WTC11 (cell line): ENCODE measurements around the gene NYAP1. TPM values are rescaled to one million over a fixed set of nuclear protein-coding genes. Genes with fewer than 3 reads are reported as not detected.

Experiments used
- ATAC-seq: fragments of 200-7000 bp; cut with Tn5 transposase; 2 replicates; pipeline ENCODE4 v1.10.0; 2021; ENCODE audit warnings: mild to moderate bottlenecking, moderate library complexity
- CTCF ChIA-PET: fragments of 300-600 bp; sonication (Branson Sonifier 250); formaldehyde crosslinking; loops from one replicate; lab custom pipeline; 2021; ENCODE audit warnings: antibody characterized with exemption; lab: Charles Lee
- POLR2A ChIA-PET: fragments of 350-600 bp; sonication (Branson Sonifier 250); formaldehyde crosslinking; loops from one replicate; lab custom pipeline; 2021; ENCODE audit warnings: antibody characterized with exemption; lab: Charles Lee
- DNase-seq: peaks from one replicate; pipeline ENCODE4 v3.0.0; 2021; ENCODE audit warnings: low spot score
- H3K27ac Mint-ChIP-seq: 2 replicates; pipeline ENCODE4 v1.8.0; 2021; ENCODE audit warnings: mixed read lengths
- H3K27me3 Mint-ChIP-seq: 2 replicates; pipeline ENCODE4 v1.8.0; 2021; ENCODE audit warnings: low read depth, mild to moderate bottlenecking, moderate library complexity, mixed read lengths
- H3K36me3 Mint-ChIP-seq: 2 replicates; pipeline ENCODE4 v1.8.0; 2021; ENCODE audit warnings: mixed read lengths
- H3K4me1 Mint-ChIP-seq: 2 replicates; pipeline ENCODE4 v1.8.0; 2022; ENCODE audit warnings: mixed read lengths
- H3K4me3 Mint-ChIP-seq: 2 replicates; pipeline ENCODE4 v1.8.0; 2021; ENCODE audit warnings: mild to moderate bottlenecking, moderate library complexity, mixed read lengths
- H3K9me3 Mint-ChIP-seq: 2 replicates; pipeline ENCODE4 v1.8.0; 2021; ENCODE audit warnings: mixed read lengths
- ARID4B ChIP-seq: sonication (generic); formaldehyde crosslinking; IDR thresholded peaks from 2 replicates; pipeline ENCODE4 v1.8.0; 2023; ENCODE audit warnings: missing genetic modification reagents, mild to moderate bottlenecking, borderline replicate concordance
- ATF3 ChIP-seq: sonication (generic); formaldehyde crosslinking; conservative IDR thresholded peaks from 2 replicates; pipeline ENCODE4 v1.8.1; 2022; ENCODE audit warnings: mild to moderate bottlenecking, missing genetic modification reagents
- CREB1 ChIP-seq: sonication (generic); formaldehyde crosslinking; IDR thresholded peaks from 2 replicates; pipeline ENCODE4 v1.8.0; 2023; ENCODE audit warnings: mild to moderate bottlenecking, missing genetic modification reagents
- FOXJ3 ChIP-seq: sonication (generic); formaldehyde crosslinking; IDR thresholded peaks from 2 replicates; pipeline ENCODE4 v1.9.0; 2021; ENCODE audit warnings: missing genetic modification reagents, mild to moderate bottlenecking, borderline replicate concordance
- FOXP1 ChIP-seq: sonication (generic); formaldehyde crosslinking; IDR thresholded peaks from 2 replicates; pipeline ENCODE4 v1.8.0; 2022; ENCODE audit warnings: missing genetic modification reagents, mild to moderate bottlenecking, moderate library complexity, borderline replicate concordance
- GABPB1 ChIP-seq: sonication (generic); formaldehyde crosslinking; IDR thresholded peaks from 2 replicates; pipeline ENCODE4 v1.8.1; 2023; ENCODE audit warnings: mild to moderate bottlenecking, missing genetic modification reagents
- GRHL2 ChIP-seq: fragments of 250-450 bp; sonication (Bioruptor Pico); IDR thresholded peaks from 2 replicates; pipeline ENCODE4 v1.8.0; 2022; ENCODE audit warnings: mild to moderate bottlenecking, moderate library complexity; ENCODE audit not compliant: insufficient replicate concordance, severe bottlenecking
- HMGA2 ChIP-seq: fragments of 250-450 bp; sonication (Bioruptor Pico); IDR thresholded peaks from 2 replicates; pipeline ENCODE4 v1.4.0; 2021; ENCODE audit warnings: mild to moderate bottlenecking, moderate library complexity
- HMGXB4 ChIP-seq: sonication (generic); formaldehyde crosslinking; IDR thresholded peaks from 2 replicates; pipeline ENCODE4 v1.8.1; 2023; ENCODE audit warnings: mild to moderate bottlenecking, moderate library complexity, missing genetic modification reagents
- JAZF1 ChIP-seq: fragments of 250-450 bp; sonication (Bioruptor Pico); IDR thresholded peaks from 2 replicates; pipeline ENCODE4 v1.9.0; 2021; ENCODE audit warnings: moderate library complexity, mild to moderate bottlenecking, inconsistent platforms
- JUN ChIP-seq: sonication (generic); formaldehyde crosslinking; IDR thresholded peaks from 2 replicates; pipeline ENCODE4 v1.8.0; 2023; ENCODE audit warnings: mild to moderate bottlenecking, missing genetic modification reagents
- NFATC4 ChIP-seq: fragments of 250-450 bp; sonication (Bioruptor Pico); IDR thresholded peaks from 2 replicates; pipeline ENCODE4 v1.9.0; 2021; ENCODE audit warnings: mild to moderate bottlenecking
- NFE2L1 ChIP-seq: sonication (generic); formaldehyde crosslinking; IDR thresholded peaks from 2 replicates; pipeline ENCODE4 v1.8.1; 2023; ENCODE audit warnings: missing genetic modification reagents
- NR3C1 ChIP-seq: sonication (generic); formaldehyde crosslinking; conservative IDR thresholded peaks from 2 replicates; pipeline ENCODE4 v1.8.1; 2023; ENCODE audit warnings: low read depth, mild to moderate bottlenecking, missing genetic modification reagents
- SMAD3 ChIP-seq: sonication (generic); formaldehyde crosslinking; IDR thresholded peaks from 2 replicates; pipeline ENCODE4 v1.8.0; 2022; ENCODE audit warnings: missing genetic modification reagents, mild to moderate bottlenecking, borderline replicate concordance
- SP1 ChIP-seq: sonication (generic); formaldehyde crosslinking; conservative IDR thresholded peaks from 2 replicates; pipeline ENCODE4 v1.8.1; 2022; ENCODE audit warnings: missing genetic modification reagents
- TCF7 ChIP-seq: sonication (generic); formaldehyde crosslinking; IDR thresholded peaks from 2 replicates; pipeline ENCODE4 v1.8.0; 2022; ENCODE audit warnings: mild to moderate bottlenecking, low read depth, missing genetic modification reagents, moderate library complexity
- ZNF121 ChIP-seq: sonication (generic); formaldehyde crosslinking; IDR thresholded peaks from 2 replicates; pipeline ENCODE4 v1.8.0; 2023; ENCODE audit warnings: missing genetic modification reagents
- ZNF138 ChIP-seq: sonication (generic); formaldehyde crosslinking; conservative IDR thresholded peaks from 2 replicates; pipeline ENCODE4 v1.8.1; 2022; ENCODE audit warnings: mild to moderate bottlenecking, moderate library complexity, missing genetic modification reagents
- ZNF263 ChIP-seq: sonication (generic); formaldehyde crosslinking; IDR thresholded peaks from 2 replicates; pipeline ENCODE4 v1.8.1; 2022; ENCODE audit warnings: low read depth, mild to moderate bottlenecking, moderate library complexity, missing genetic modification reagents
- ZNF396 ChIP-seq: fragments of 250-450 bp; sonication (Bioruptor Pico); IDR thresholded peaks from 2 replicates; pipeline ENCODE4 v1.8.0; 2021; ENCODE audit warnings: mild to moderate bottlenecking, moderate library complexity, borderline replicate concordance
- ZNF425 ChIP-seq: fragments of 250-450 bp; sonication (Bioruptor Pico); conservative IDR thresholded peaks from 2 replicates; pipeline ENCODE4 v1.9.0; 2021; ENCODE audit warnings: mild to moderate bottlenecking
- ZNF512 ChIP-seq: sonication (generic); formaldehyde crosslinking; IDR thresholded peaks from 2 replicates; pipeline ENCODE4 v1.8.1; 2022; ENCODE audit warnings: missing genetic modification reagents, borderline replicate concordance
- total RNA-seq: library from RNA; stranded (reverse); gene quantifications from 3 replicates; pipeline ENCODE4 v1.2.3, GENCODE V29; 2021

Gene NYAP1
- total RNA-seq, 1 experiment from 2014 or later, result 6.7 TPM

GRCh38 chr7:100444311-100445278 lies 39.1 kb upstream of the NYAP1 start:
- POLR2A ChIA-PET, result interaction anchor here (0.8 to 3.4 kb wide), 2 partner anchors 8 to 15 kb away, joined by 3 to 25 read pairs; partner anchors contain the start of genes MEPCE and ZCWPW1
- Mint-ChIP-seq H3K36me3 (no peaks in the 10 kb centered on the region), H3K4me3 (no peak overlapping the region), H3K9me3 (no peaks in the 10 kb centered on the region), H3K4me1 (peaks cover 5% of the 10 kb centered on the region)
- CTCF ChIA-PET, result interaction anchor here (1.2 to 6.0 kb wide), 6 partner anchors 11 to 115 kb away, joined by 3 to 46 read pairs (median 4); partner anchors contain the start of gene ZCWPW1
- TF ChIP-seq ZNF138 (CRISPR knock-in tag) (no peak), GABPB1 (CRISPR knock-in tag) (peak; percentile 79), HMGXB4 (no peak)
- TF ChIP-seq, all 79 proteins: peak for 1
- H3K27me3 Mint-ChIP-seq, result no peaks in the 10 kb centered on the region
- DNase-seq, result no peak
- peak overlapping the region; percentile 63 for H3K27ac Mint-ChIP-seq
- ATAC-seq, result peak; percentile 31

- H3K27ac Mint-ChIP-seq, result peak overlapping the region; percentile 45; the same call in 1 of the 2 replicates
- TF ChIP-seq FOXJ3 (CRISPR knock-in tag) (no peak), NR3C1 (CRISPR knock-in tag) (no peak), HMGA2 (CRISPR knock-in tag) (no peak), GRHL2 (no peak), ZNF121 (CRISPR knock-in tag) (no peak), ARID4B (CRISPR knock-in tag) (no peak), ATF3 (no peak), JUN (CRISPR knock-in tag) (no peak), SMAD3 (CRISPR knock-in tag) (no peak), ZNF263 (CRISPR knock-in tag) (no peak), NFE2L1 (no peak), CREB1 (CRISPR knock-in tag) (no peak), ZNF425 (CRISPR knock-in tag) (no peak), ZNF396 (CRISPR knock-in tag) (no peak), SP1 (CRISPR knock-in tag) (no peak), JAZF1 (CRISPR knock-in tag) (no peak), FOXP1 (CRISPR knock-in tag) (no peak), NFATC4 (CRISPR knock-in tag) (no peak), ZNF512 (CRISPR knock-in tag) (no peak), TCF7 (CRISPR knock-in tag) (no peak)
- ChIA-PET POLR2A (interaction anchor here (0.5 to 3.4 kb wide), 2 partner anchors 17 to 229 kb away, joined by 3 to 25 read pairs; partner anchors contain the start of genes MEPCE and ZCWPW1), CTCF (interaction anchor here (0.6 to 6.0 kb wide), 9 partner anchors 10 to 280 kb away, joined by 3 to 46 read pairs (median 4); partner anchors contain the start of genes MEPCE and ZCWPW1)
- no peaks in the 10 kb centered on the region for H3K27me3 Mint-ChIP-seq
- no peak overlapping the region for H3K4me3 Mint-ChIP-seq
- DNase-seq (no peak), ATAC-seq (no peak)
- H3K9me3 Mint-ChIP-seq, result no peaks in the 10 kb centered on the region
- H3K4me1 Mint-ChIP-seq, result peaks cover 5% of the 10 kb centered on the region
- H3K36me3 Mint-ChIP-seq, result no peaks in the 10 kb centered on the region
These were observed 37.7 kb upstream of the NYAP1 start for GRCh38 chr7:100446040-100446439.
